RWPE1 (cell line): ENCODE measurements around the gene BTBD8.

Experiments used
- CTCF ChIA-PET: fragments of 350-600 bp; sonication (Branson Sonifier 250); formaldehyde crosslinking; extraction: SDS; loops from one replicate; lab custom pipeline; 2021; lab: Yijun Ruan, JAX
- POLR2A ChIA-PET: fragments of 400-600 bp; formaldehyde crosslinking; extraction: SDS; loops from one replicate; lab custom pipeline; 2020; ENCODE audit warnings: antibody characterized with exemption; ENCODE audit not compliant: low non-redundant PET; lab: Yijun Ruan, JAX
- DNase-seq: peaks from one replicate; pipeline ENCODE4 v3.0.0; 2012; ENCODE audit warnings: low spot score
- H3K27ac ChIP-seq: fragments of 450-650 bp; 2 replicates; pipeline ENCODE4 v1.5.1; 2017
- CTCF ChIP-seq: fragments of 450-650 bp; conservative IDR thresholded peaks from 2 replicates; pipeline ENCODE4 v1.5.1; 2017; ENCODE audit warnings: low read depth, mild to moderate bottlenecking

The BTBD8 gene

GRCh38 chr1:92096317-92096716, 16.2 kb downstream of the BTBD8 start:
- DNase-seq = no peak
- CTCF ChIA-PET = no interaction called here
- POLR2A ChIA-PET = no interaction called here
- H3K27ac ChIP-seq = no peak overlapping the region
- TF ChIP-seq CTCF = no peak

- TF ChIP-seq CTCF = no peak
- H3K27ac ChIP-seq = no peak overlapping the region
- CTCF ChIA-PET = no interaction called here
- no peak for DNase-seq
- POLR2A ChIA-PET = no interaction called here
These were observed 25.5 kb downstream of the BTBD8 start for GRCh38 chr1:92105546-92106081.

GRCh38 chr1:92108631-92109030, 28.5 kb downstream of the BTBD8 start:
- POLR2A ChIA-PET = no interaction called here
- TF ChIP-seq CTCF = no peak
- DNase-seq = no peak
- CTCF ChIA-PET = no interaction called here
- no peak overlapping the region for H3K27ac ChIP-seq

- H3K27ac ChIP-seq = no peak overlapping the region
- CTCF ChIA-PET = no interaction called here
- no peak for TF ChIP-seq CTCF
- POLR2A ChIA-PET = no interaction called here
- DNase-seq = no peak
These were observed 37.4 kb downstream of the BTBD8 start for GRCh38 chr1:92117526-92117925.

- ChIA-PET CTCF (no interaction called here), POLR2A (no interaction called here)
- no peak overlapping the region for H3K27ac ChIP-seq
- peak; percentile 8 for DNase-seq
- no peak for TF ChIP-seq CTCF
These were observed 38.7 kb downstream of the BTBD8 start for GRCh38 chr1:92118826-92119225.

- TF ChIP-seq CTCF = no peak
- ChIA-PET POLR2A (no interaction called here), CTCF (no interaction called here)
- no peak overlapping the region for H3K27ac ChIP-seq
- DNase-seq = no peak
These were observed 43.7 kb downstream of the BTBD8 start for GRCh38 chr1:92123868-92124267.

- no peak overlapping the region for H3K27ac ChIP-seq
- ChIA-PET CTCF (no interaction called here), POLR2A (no interaction called here)
- no peak for TF ChIP-seq CTCF
- no peak for DNase-seq
These were observed 45.1 kb downstream of the BTBD8 start for GRCh38 chr1:92125204-92125603.
